Activated T-cell treated with anti-CD3 and anti-CD28 coated beads, Interleukin-2, amount 50 U/mL, for 24 hours (primary cell): ENCODE measurements around the gene HBG1.

Source experiments
- DNase-seq: peaks from one replicate; pipeline ENCODE4 v3.0.0-alpha.2; 2020
- H3K27ac Mint-ChIP-seq: 2 replicates; pipeline ENCODE4 v1.8.0; 2020; ENCODE audit warnings: mild to moderate bottlenecking, mixed read lengths
- H3K27me3 Mint-ChIP-seq: 2 replicates; pipeline ENCODE4 v1.8.0; 2020; ENCODE audit warnings: mixed read lengths
- H3K36me3 Mint-ChIP-seq: 2 replicates; pipeline ENCODE4 v1.8.0; 2020; ENCODE audit warnings: low read depth, mixed read lengths
- H3K4me1 Mint-ChIP-seq: 2 replicates; pipeline ENCODE4 v1.8.0; 2020; ENCODE audit warnings: low read depth, mixed read lengths
- H3K4me3 Mint-ChIP-seq: 2 replicates; pipeline ENCODE4 v1.8.0; 2020; ENCODE audit warnings: mild to moderate bottlenecking, moderate library complexity, mixed read lengths
- H3K9me3 Mint-ChIP-seq: 2 replicates; pipeline ENCODE4 v1.8.0; 2020; ENCODE audit warnings: mixed read lengths

The HBG1 gene

GRCh38 chr11:5230266-5230665 is 19.4 kb downstream of the HBG1 start:
- H3K4me3 Mint-ChIP-seq = no peak overlapping the region
- H3K36me3 Mint-ChIP-seq = no peaks in the 10 kb centered on the region
- no peaks in the 10 kb centered on the region for H3K9me3 Mint-ChIP-seq
- H3K27me3 Mint-ChIP-seq = no peaks in the 10 kb centered on the region
- no peak overlapping the region for H3K27ac Mint-ChIP-seq
- H3K4me1 Mint-ChIP-seq = no peaks in the 10 kb centered on the region
- DNase-seq = no peak

- no peak overlapping the region for H3K4me3 Mint-ChIP-seq
- no peaks in the 10 kb centered on the region for H3K36me3 Mint-ChIP-seq
- H3K27me3 Mint-ChIP-seq = no peaks in the 10 kb centered on the region
- no peak for DNase-seq
- no peak overlapping the region for H3K27ac Mint-ChIP-seq
- no peaks in the 10 kb centered on the region for H3K4me1 Mint-ChIP-seq
- H3K9me3 Mint-ChIP-seq = no peaks in the 10 kb centered on the region
Observed at GRCh38 chr11:5229796-5230195, 19.9 kb downstream of the HBG1 start.

- H3K4me1 Mint-ChIP-seq = no peaks in the 10 kb centered on the region
- H3K9me3 Mint-ChIP-seq = no peaks in the 10 kb centered on the region
- no peak overlapping the region for H3K4me3 Mint-ChIP-seq
- no peak for DNase-seq
- H3K27me3 Mint-ChIP-seq = no peaks in the 10 kb centered on the region
- no peaks in the 10 kb centered on the region for H3K36me3 Mint-ChIP-seq
- H3K27ac Mint-ChIP-seq = no peak overlapping the region
Observed at GRCh38 chr11:5229356-5229755, 20.3 kb downstream of the HBG1 start.

- no peaks in the 10 kb centered on the region for H3K4me1 Mint-ChIP-seq
- H3K36me3 Mint-ChIP-seq = no peaks in the 10 kb centered on the region
- H3K27me3 Mint-ChIP-seq = peaks cover 2% of the 10 kb centered on the region
- H3K4me3 Mint-ChIP-seq = no peak overlapping the region
- no peak for DNase-seq
- H3K27ac Mint-ChIP-seq = no peak overlapping the region
- H3K9me3 Mint-ChIP-seq = no peaks in the 10 kb centered on the region
Observed at GRCh38 chr11:5228124-5228523, 21.5 kb downstream of the HBG1 start.

- DNase-seq = no peak
- Mint-ChIP-seq H3K4me3 (no peak overlapping the region), H3K36me3 (no peaks in the 10 kb centered on the region), H3K27ac (no peak overlapping the region), H3K9me3 (no peaks in the 10 kb centered on the region), H3K4me1 (no peaks in the 10 kb centered on the region), H3K27me3 (peaks cover 2% of the 10 kb centered on the region)
Observed at GRCh38 chr11:5227681-5228080, 22.0 kb downstream of the HBG1 start.

GRCh38 chr11:5226732-5227310 is 22.8 kb downstream of the HBG1 start, which contains the start of gene HBB:
HBB (minus strand) TSS chr11:5227071; CDS start chr11:5227021, 50 bp downstream.
- no peaks in the 10 kb centered on the region for H3K36me3 Mint-ChIP-seq
- H3K27ac Mint-ChIP-seq = no peak within 1 kb of the TSS
- H3K9me3 Mint-ChIP-seq = peaks cover 2% of the 10 kb centered on the region
- no peak for DNase-seq
- H3K4me3 Mint-ChIP-seq = no peak within 1 kb of the TSS
- no peaks in the 10 kb centered on the region for H3K4me1 Mint-ChIP-seq
- H3K27me3 Mint-ChIP-seq = peaks cover 2% of the 10 kb centered on the region

GRCh38 chr11:5225480-5225871 is 24.2 kb downstream of the HBG1 start:
- no peaks in the 10 kb centered on the region for H3K4me1 Mint-ChIP-seq
- no peak for DNase-seq
- peaks cover 2% of the 10 kb centered on the region for H3K9me3 Mint-ChIP-seq
- H3K27ac Mint-ChIP-seq = no peak overlapping the region
- H3K4me3 Mint-ChIP-seq = no peak overlapping the region
- H3K27me3 Mint-ChIP-seq = peaks cover 2% of the 10 kb centered on the region
- no peaks in the 10 kb centered on the region for H3K36me3 Mint-ChIP-seq

GRCh38 chr11:5224538-5225479 is 24.8 kb downstream of the HBG1 start:
- Mint-ChIP-seq H3K4me3 (no peak overlapping the region), H3K27me3 (peaks cover 2% of the 10 kb centered on the region), H3K9me3 (peaks cover 2% of the 10 kb centered on the region), H3K36me3 (no peaks in the 10 kb centered on the region), H3K27ac (no peak overlapping the region), H3K4me1 (no peaks in the 10 kb centered on the region)
- no peak for DNase-seq

GRCh38 chr11:5223686-5224085 is 26.0 kb downstream of the HBG1 start:
- H3K4me1 Mint-ChIP-seq = no peaks in the 10 kb centered on the region
- no peak for DNase-seq
- H3K9me3 Mint-ChIP-seq = peaks cover 2% of the 10 kb centered on the region
- H3K27me3 Mint-ChIP-seq = peaks cover 2% of the 10 kb centered on the region
- H3K36me3 Mint-ChIP-seq = no peaks in the 10 kb centered on the region
- H3K27ac Mint-ChIP-seq = no peak overlapping the region
- no peak overlapping the region for H3K4me3 Mint-ChIP-seq

- Mint-ChIP-seq H3K9me3 (peaks cover 2% of the 10 kb centered on the region), H3K27me3 (peaks cover 2% of the 10 kb centered on the region), H3K4me1 (no peaks in the 10 kb centered on the region), H3K27ac (no peak overlapping the region), H3K36me3 (no peaks in the 10 kb centered on the region), H3K4me3 (no peak overlapping the region)
- DNase-seq = no peak
Observed at GRCh38 chr11:5223146-5223545, 26.5 kb downstream of the HBG1 start.

- Mint-ChIP-seq H3K4me3 (no peak overlapping the region), H3K27ac (no peak overlapping the region), H3K4me1 (no peaks in the 10 kb centered on the region), H3K36me3 (no peaks in the 10 kb centered on the region), H3K27me3 (no peaks in the 10 kb centered on the region), H3K9me3 (no peaks in the 10 kb centered on the region)
- DNase-seq = no peak
Observed at GRCh38 chr11:5210376-5210885, 39.2 kb downstream of the HBG1 start.

- no peaks in the 10 kb centered on the region for H3K4me1 Mint-ChIP-seq
- H3K4me3 Mint-ChIP-seq = no peak overlapping the region
- H3K36me3 Mint-ChIP-seq = no peaks in the 10 kb centered on the region
- peaks cover 1% of the 10 kb centered on the region for H3K27me3 Mint-ChIP-seq
- no peak overlapping the region for H3K27ac Mint-ChIP-seq
- no peak for DNase-seq
- H3K9me3 Mint-ChIP-seq = no peaks in the 10 kb centered on the region
Observed at GRCh38 chr11:5204787-5205186, 44.9 kb downstream of the HBG1 start.

- H3K4me1 Mint-ChIP-seq = no peaks in the 10 kb centered on the region
- H3K36me3 Mint-ChIP-seq = no peaks in the 10 kb centered on the region
- no peak overlapping the region for H3K27ac Mint-ChIP-seq
- no peaks in the 10 kb centered on the region for H3K9me3 Mint-ChIP-seq
- peaks cover 4% of the 10 kb centered on the region for H3K27me3 Mint-ChIP-seq
- H3K4me3 Mint-ChIP-seq = no peak overlapping the region
- DNase-seq = no peak
Observed at GRCh38 chr11:5203366-5203765, 46.3 kb downstream of the HBG1 start.

GRCh38 chr11:5200582-5200981 is 49.1 kb downstream of the HBG1 start, which contains the start of gene OR51V1:
OR51V1 (minus strand) TSS chr11:5200682; CDS start chr11:5200682, 0 bp downstream.
- H3K27me3 Mint-ChIP-seq = peaks cover 4% of the 10 kb centered on the region
- H3K4me3 Mint-ChIP-seq = no peak within 1 kb of the TSS
- DNase-seq = no peak

GRCh38 chr11:5198285-5198684 is 51.4 kb downstream of the HBG1 start:
- DNase-seq = no peak
- Mint-ChIP-seq H3K27me3 (peaks cover 4% of the 10 kb centered on the region), H3K27ac (no peak overlapping the region), H3K36me3 (no peaks in the 10 kb centered on the region), H3K4me1 (no peaks in the 10 kb centered on the region), H3K9me3 (no peaks in the 10 kb centered on the region), H3K4me3 (no peak overlapping the region)

More at GRCh38 chr11:5200582-5200981, 49.1 kb downstream of the HBG1 start, which contains the start of gene OR51V1:
- Mint-ChIP-seq H3K36me3 (no peaks in the 10 kb centered on the region), H3K27ac (no peak within 1 kb of the TSS), H3K9me3 (no peaks in the 10 kb centered on the region), H3K4me1 (no peaks in the 10 kb centered on the region)
